CD14-positive monocyte (primary cell): ENCODE results near the gene SLC6A1. TPM values are rescaled to one million over a fixed set of nuclear protein-coding genes. Genes with fewer than 3 reads are reported as not detected.

Source experiments
- DNase-seq, 3 donors: peaks; one replicate each; pipeline ENCODE4 v3.0.0-alpha.2; 2011 to 2022
- H2AFZ ChIP-seq: 2 replicates; pipeline ENCODE4 v1.6.0; 2012; ENCODE audit warnings: mild to moderate bottlenecking, low read depth, low read length, inconsistent platforms; ENCODE audit not compliant: insufficient read depth, poor library complexity, severe bottlenecking
- H3K27ac ChIP-seq, 2 donors: 1 replicate in 1 of 2; 2 replicates in 1 of 2; pipeline ENCODE4 v1.5.1; 2012 to 2013; ENCODE audit warnings: low read length in 2 of 2, control low read depth in 1 of 2, inconsistent platforms in 1 of 2, low read depth in 1 of 2, mild to moderate bottlenecking in 1 of 2
- H3K27me3 ChIP-seq, 2 donors: one replicate each; pipeline versions ENCODE4 v1.6.0 to v1.6.1; 2011 to 2013; ENCODE audit warnings: low read length in 2 of 2; ENCODE audit not compliant: control insufficient read depth in 2 of 2, insufficient read depth in 2 of 2
- H3K36me3 ChIP-seq, 2 donors: replicated peaks in 1 of 2; 1 replicate in 1 of 2; 2 replicates in 1 of 2; pipeline versions ENCODE4 v1.5.1 to v1.6.1; 2012 to 2013; ENCODE audit warnings: low read length in 2 of 2, control low read depth in 1 of 2, inconsistent platforms in 1 of 2, mild to moderate bottlenecking in 1 of 2; ENCODE audit not compliant: insufficient read depth in 2 of 2, control insufficient read depth in 1 of 2
- H3K4me1 ChIP-seq, 2 donors: 1 replicate in 1 of 2; 2 replicates in 1 of 2; pipeline versions ENCODE4 v1.5.1 to v1.6.1; 2012 to 2013; ENCODE audit warnings: low read length in 2 of 2, control low read depth in 1 of 2, inconsistent platforms in 1 of 2, mild to moderate bottlenecking in 1 of 2, moderate library complexity in 1 of 2; ENCODE audit not compliant: insufficient read depth in 2 of 2, control insufficient read depth in 1 of 2
- H3K4me2 ChIP-seq: replicated peaks from 2 replicates; pipeline ENCODE3; 2012; ENCODE audit warnings: low read length, moderate library complexity, mild to moderate bottlenecking; ENCODE audit not compliant: poor library complexity, severe bottlenecking; ENCODE audit errors: extremely low read depth
- H3K4me3 ChIP-seq, 3 experiments: fragments of 200-600 bp in 1 of 3; sonication (generic) in 1 of 3; replicated peaks in 1 of 3; 1 replicate in 2 of 3; 2 replicates in 1 of 3; pipeline ENCODE4 v1.5.1; 2011 to 2013; ENCODE audit warnings: low read length in 3 of 3, mild to moderate bottlenecking in 3 of 3, control low read depth in 2 of 3, low read depth in 2 of 3, inconsistent platforms in 1 of 3, moderate library complexity in 1 of 3
- H3K79me2 ChIP-seq: 2 replicates; pipeline ENCODE4 v1.6.0; 2012; ENCODE audit warnings: mild to moderate bottlenecking, control low read depth, inconsistent platforms, low read length, moderate library complexity; ENCODE audit not compliant: insufficient read depth
- H3K9ac ChIP-seq: 2 replicates; pipeline ENCODE4 v1.6.0; 2017; ENCODE audit warnings: low read length, mild to moderate bottlenecking; ENCODE audit not compliant: insufficient read depth, poor library complexity, severe bottlenecking
- H3K9me3 ChIP-seq, 2 donors: replicated peaks in 1 of 2; 1 replicate in 1 of 2; 2 replicates in 1 of 2; pipeline versions ENCODE4 v1.5.1 to v1.6.1; 2012 to 2013; ENCODE audit warnings: low read length in 2 of 2, control low read depth in 1 of 2; ENCODE audit not compliant: control insufficient read depth in 1 of 2, insufficient read depth in 1 of 2
- H4K20me1 ChIP-seq: 2 replicates; pipeline ENCODE4 v1.6.0; 2012; ENCODE audit warnings: mild to moderate bottlenecking, low read length, control low read depth, moderate library complexity; ENCODE audit not compliant: insufficient read depth
- H3K27ac Mint-ChIP-seq, 7 donors: one replicate each; pipeline ENCODE4 v1.8.0; 2020; ENCODE audit warnings: mild to moderate bottlenecking in 7 of 7, mixed read lengths in 7 of 7, moderate library complexity in 6 of 7, inconsistent platforms in 2 of 7
- H3K27me3 Mint-ChIP-seq, 3 donors: one replicate each; pipeline ENCODE4 v1.8.0; 2021 to 2022; ENCODE audit warnings: low read depth in 3 of 3, mild to moderate bottlenecking in 3 of 3, mixed read lengths in 3 of 3, moderate library complexity in 3 of 3, inconsistent platforms in 1 of 3
- H3K36me3 Mint-ChIP-seq, 2 donors: one replicate each; pipeline ENCODE4 v1.8.0; 2020; ENCODE audit warnings: mixed read lengths in 2 of 2, inconsistent platforms in 1 of 2, mild to moderate bottlenecking in 1 of 2
- H3K4me1 Mint-ChIP-seq: one replicate; pipeline ENCODE4 v1.8.0; 2020; ENCODE audit warnings: mild to moderate bottlenecking, mixed read lengths
- H3K4me3 Mint-ChIP-seq, 2 donors: one replicate each; pipeline ENCODE4 v1.8.0; 2020; ENCODE audit warnings: mild to moderate bottlenecking in 2 of 2, mixed read lengths in 2 of 2, moderate library complexity in 1 of 2
- H3K9me3 Mint-ChIP-seq, 7 donors: one replicate each; pipeline ENCODE4 v1.8.0; 2020 to 2022; ENCODE audit warnings: mixed read lengths in 7 of 7, mild to moderate bottlenecking in 6 of 7, moderate library complexity in 6 of 7, inconsistent platforms in 2 of 7
- whole genome bisulfite sequencing: methylation state at CpG from one replicate; pipeline ENCODE4 v1.1.5; 2013; ENCODE audit warnings: missing lambda C conversion rate; ENCODE audit not compliant: insufficient coverage; 5-methylcytosine and 5-hydroxymethylcytosine counted together
- intact Hi-C, 2 donors: fragments of 100-400 bp; cut with micrococcal nuclease; formaldehyde crosslinking; loops; one replicate each; pipeline versions ENCODE4 v1.15.0 to v1.15.1; 2023
- polyA plus RNA-seq, 3 donors: library from polyadenylated mRNA; depleted of rRNA in 1 of 3; unstranded in 2 of 3; stranded (reverse) in 1 of 3; fragments of 300-500 nt in 2 of 3; fragments of >200 nt in 1 of 3; fragmentation: Illumina TruSeq in 2 of 3; gene quantifications; 1 replicate in 2 of 3; 2 replicates in 1 of 3; pipeline ENCODE4 v1.2.3, GENCODE V29; 2012 to 2021
- TF ChIP-seq, protein P1 (sequence below): fragments of 200-600 bp; IDR thresholded peaks from one replicate; pipeline ENCODE4 v1.8.0; 2022; ENCODE audit warnings: antibody characterized with exemption, mild to moderate bottlenecking

Gene SLC6A1
- polyA plus RNA-seq, 3 donors, result not detected

GRCh38 chr3:11088066-11088465 lies 95.5 kb downstream of the SLC6A1 start:
- peaks cover 19% of the 10 kb centered on the region for H3K4me1 Mint-ChIP-seq
- H3K4me3 Mint-ChIP-seq, result no peak overlapping the region
- DNase-seq, result no peak
- H3K4me3 ChIP-seq, result no peak overlapping the region
- H3K27ac ChIP-seq, result no peak overlapping the region
- H3K4me2 ChIP-seq, result no peak overlapping the region
- H3K9ac ChIP-seq, result no peak overlapping the region
- TF ChIP-seq, protein P1, sequence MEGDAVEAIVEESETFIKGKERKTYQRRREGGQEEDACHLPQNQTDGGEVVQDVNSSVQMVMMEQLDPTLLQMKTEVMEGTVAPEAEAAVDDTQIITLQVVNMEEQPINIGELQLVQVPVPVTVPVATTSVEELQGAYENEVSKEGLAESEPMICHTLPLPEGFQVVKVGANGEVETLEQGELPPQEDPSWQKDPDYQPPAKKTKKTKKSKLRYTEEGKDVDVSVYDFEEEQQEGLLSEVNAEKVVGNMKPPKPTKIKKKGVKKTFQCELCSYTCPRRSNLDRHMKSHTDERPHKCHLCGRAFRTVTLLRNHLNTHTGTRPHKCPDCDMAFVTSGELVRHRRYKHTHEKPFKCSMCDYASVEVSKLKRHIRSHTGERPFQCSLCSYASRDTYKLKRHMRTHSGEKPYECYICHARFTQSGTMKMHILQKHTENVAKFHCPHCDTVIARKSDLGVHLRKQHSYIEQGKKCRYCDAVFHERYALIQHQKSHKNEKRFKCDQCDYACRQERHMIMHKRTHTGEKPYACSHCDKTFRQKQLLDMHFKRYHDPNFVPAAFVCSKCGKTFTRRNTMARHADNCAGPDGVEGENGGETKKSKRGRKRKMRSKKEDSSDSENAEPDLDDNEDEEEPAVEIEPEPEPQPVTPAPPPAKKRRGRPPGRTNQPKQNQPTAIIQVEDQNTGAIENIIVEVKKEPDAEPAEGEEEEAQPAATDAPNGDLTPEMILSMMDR, result no peak
- peaks cover 0 to 5% of the 10 kb centered on the region in 2 donors for H3K9me3 ChIP-seq
- intact Hi-C loops, result no loop called here
- H3K27me3 Mint-ChIP-seq, result peaks cover 0 to 12% (median 3%) of the 10 kb centered on the region in 3 donors
- H3K9me3 Mint-ChIP-seq, result peaks cover 0 to 4% (median 2%) of the 10 kb centered on the region in 7 donors
- no peak overlapping the region for H3K27ac Mint-ChIP-seq
- H4K20me1 ChIP-seq, result no peaks in the 10 kb centered on the region
- no peaks in the 10 kb centered on the region for H3K79me2 ChIP-seq
- H3K4me1 ChIP-seq, result peaks cover 12 to 18% of the 10 kb centered on the region in 2 donors
- no peak overlapping the region for H2AFZ ChIP-seq
- WGBS, result 100% methylated on average over 2 of the region's 4 CpGs
- H3K36me3 Mint-ChIP-seq, result no peaks in the 10 kb centered on the region
- H3K36me3 ChIP-seq, result no peaks in the 10 kb centered on the region
- H3K27me3 ChIP-seq, result no peaks in the 10 kb centered on the region

DNA sequence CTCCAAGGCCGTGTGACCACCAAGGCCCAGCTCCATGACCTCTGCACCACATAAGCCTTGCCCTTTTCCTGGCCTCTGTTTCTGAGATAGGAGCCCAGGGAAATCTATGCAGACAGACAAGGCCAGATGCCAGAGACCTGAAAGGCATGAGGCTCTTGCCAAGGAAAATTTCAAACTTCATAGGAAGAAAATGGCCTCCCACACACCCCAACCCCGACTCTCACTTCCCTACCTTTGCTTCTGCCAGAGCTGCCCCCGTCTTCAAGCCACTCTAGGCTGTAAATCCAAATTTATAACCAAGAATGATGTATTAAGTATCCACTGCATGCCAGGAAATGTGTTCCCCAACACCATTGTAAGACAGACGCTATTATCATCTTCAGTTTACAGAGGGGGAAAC lies 96.3 kb downstream of the SLC6A1 start:
- intact Hi-C loops, result no loop called here
- H3K27ac ChIP-seq, result no peak overlapping the region
- WGBS, result 80% methylated on average over 2 of the region's 4 CpGs
- peaks cover 19% of the 10 kb centered on the region for H3K4me1 Mint-ChIP-seq
- H3K36me3 ChIP-seq, result no peaks in the 10 kb centered on the region
- peak overlapping the region in 1 of 7 donors; percentile 45 for H3K27ac Mint-ChIP-seq
- H4K20me1 ChIP-seq, result no peaks in the 10 kb centered on the region
- no peak overlapping the region for H3K4me2 ChIP-seq
- H3K4me1 ChIP-seq, result peaks cover 12 to 18% of the 10 kb centered on the region in 2 donors
- peaks cover 0 to 7% (median 2%) of the 10 kb centered on the region in 7 donors for H3K9me3 Mint-ChIP-seq
- no peak for DNase-seq
- peaks cover 0 to 5% of the 10 kb centered on the region in 2 donors for H3K9me3 ChIP-seq
- no peak overlapping the region for H2AFZ ChIP-seq
- no peak overlapping the region for H3K4me3 Mint-ChIP-seq
- H3K36me3 Mint-ChIP-seq, result no peaks in the 10 kb centered on the region
- H3K9ac ChIP-seq, result no peak overlapping the region
- TF ChIP-seq, protein P1, result no peak
- no peak overlapping the region for H3K4me3 ChIP-seq
- no peaks in the 10 kb centered on the region for H3K27me3 ChIP-seq
- H3K79me2 ChIP-seq, result no peaks in the 10 kb centered on the region
- peaks cover 0 to 12% (median 3%) of the 10 kb centered on the region in 3 donors for H3K27me3 Mint-ChIP-seq

Other genes with a start within 250 kb of the SLC6A1 start
- gene SLC6A11, start 176.5 kb upstream of the SLC6A1 start, polyA plus RNA-seq, result not detected
- gene HRH1, start 161.7 kb downstream of the SLC6A1 start, polyA plus RNA-seq, result under 1 TPM in 2 of 3 donors, not detected in 1; 0.08 to 0.24 TPM